HCT116 (cell line): Measurements from ENCODE around the gene MPC1. TPM values are rescaled to one million over a fixed set of nuclear protein-coding genes. Genes with fewer than 3 reads are reported as not detected.

Experiments
- ATAC-seq: fragments of 200-7000 bp; cut with Tn5 transposase; 2 replicates; pipeline ENCODE4 v1.9.1; 2020; ENCODE audit warnings: mild to moderate bottlenecking, moderate library complexity
- BruUV-seq: library from RNA; stranded (reverse); fragments of 400-500 nt; replicated peaks from 2 replicates; lab custom pipeline; 2021; lab: Mats Ljungman, UMichigan
- CTCF ChIA-PET: fragments of 300-600 bp; sonication (Branson Sonifier 250); formaldehyde crosslinking; loops from one replicate; lab custom pipeline; 2021; ENCODE audit warnings: antibody characterized with exemption; lab: Charles Lee
- POLR2A ChIA-PET: fragments of 300-600, 350-600 bp; sonication (Branson Sonifier 250); formaldehyde crosslinking; loops from one replicate; lab custom pipeline; 2021; ENCODE audit warnings: antibody characterized with exemption; lab: Charles Lee
- RAD21 ChIA-PET, 2 experiments: fragments of 300-600 bp; sonication (Branson Sonifier 250); formaldehyde crosslinking; loops; one replicate each; lab custom pipeline; 2023; ENCODE audit warnings: low total read pairs in 2 of 2; ENCODE audit not compliant: uncharacterized antibody in 2 of 2, unreplicated experiment in 2 of 2, low non-redundant PET in 1 of 2; lab: Charles Lee
- DNase-seq: peaks from one replicate; pipeline ENCODE4 v3.0.0-alpha.2; 2010; ENCODE audit warnings: low read depth, low spot score
- H2AFZ ChIP-seq: fragments of 200-600 bp; shearing (Covaris generic), sonication (generic); 2 replicates; pipeline ENCODE4 v1.6.1; 2017; ENCODE audit warnings: low read depth, mixed run types, mixed read lengths, antibody characterized with exemption, low read length; ENCODE audit not compliant: poor library complexity, severe bottlenecking
- H3K27ac ChIP-seq: 2 replicates; pipeline ENCODE4 v1.5.1; 2012; ENCODE audit warnings: low read depth, low read length
- H3K27me3 ChIP-seq: fragments of 200-600 bp; sonication (generic); 2 replicates; pipeline ENCODE4 v1.6.1; 2016; ENCODE audit warnings: mixed run types, low read length, mixed read lengths; ENCODE audit not compliant: insufficient read depth
- H3K36me3 ChIP-seq, 2 experiments: fragments of 200-500 bp in 1 of 2; fragments of 200-600 bp in 1 of 2; sonication (Bioruptor generic) in 1 of 2; sonication (generic) in 1 of 2; 2 replicates each; pipeline versions ENCODE4 v1.5.1 to v1.6.1; 2014 to 2016; ENCODE audit warnings: low read length in 2 of 2, inconsistent platforms in 1 of 2, mixed read lengths in 1 of 2, mixed run types in 1 of 2; ENCODE audit not compliant: insufficient read depth in 2 of 2, control insufficient read depth in 1 of 2
- H3K4me1 ChIP-seq, 2 experiments: fragments of 200-600 bp in 1 of 2; sonication (generic) in 1 of 2; 2 replicates each; pipeline versions ENCODE4 v1.5.1 to v1.6.1; 2012 to 2017; ENCODE audit warnings: low read length in 2 of 2, inconsistent platforms in 1 of 2, mild to moderate bottlenecking in 1 of 2, mixed read lengths in 1 of 2, mixed run types in 1 of 2, moderate library complexity in 1 of 2; ENCODE audit not compliant: insufficient read depth in 2 of 2, control insufficient read depth in 1 of 2
- H3K4me2 ChIP-seq: fragments of 200-600 bp; sonication (generic); 2 replicates; pipeline ENCODE4 v1.6.1; 2017; ENCODE audit warnings: mixed run types, low read length, mixed read lengths
- H3K4me3 ChIP-seq, 2 experiments: fragments of 200-600 bp in 1 of 2; sonication (generic) in 1 of 2; replicated peaks in 1 of 2; 2 replicates each; pipeline ENCODE4 v1.5.1; 2011 to 2016; ENCODE audit warnings: low read length in 2 of 2, control low read depth in 1 of 2, low read depth in 1 of 2, mild to moderate bottlenecking in 1 of 2, mixed read lengths in 1 of 2, mixed run types in 1 of 2
- H3K79me2 ChIP-seq: fragments of 200-600 bp; sonication (generic); 2 replicates; pipeline ENCODE4 v1.6.1; 2017; ENCODE audit warnings: mild to moderate bottlenecking, mixed run types, low read length, moderate library complexity, mixed read lengths; ENCODE audit not compliant: insufficient read depth
- H3K9ac ChIP-seq: fragments of 200-600 bp; sonication (generic); 2 replicates; pipeline ENCODE4 v1.6.1; 2016; ENCODE audit warnings: low read length, mixed read lengths
- H3K9me2 ChIP-seq: fragments of 200-600 bp; sonication (generic), shearing (Covaris generic); 2 replicates; pipeline ENCODE4 v1.6.1; 2017; ENCODE audit warnings: mixed run types, mild to moderate bottlenecking, moderate library complexity; ENCODE audit not compliant: insufficient read depth
- H3K9me3 ChIP-seq, 2 experiments: fragments of 200-500 bp in 1 of 2; fragments of 200-600 bp in 1 of 2; sonication (Bioruptor generic) in 1 of 2; sonication (generic) in 1 of 2; 2 replicates each; pipeline ENCODE4 v1.6.1; 2014 to 2017; ENCODE audit warnings: low read length in 2 of 2, mixed read lengths in 2 of 2, inconsistent platforms in 1 of 2, low read depth in 1 of 2, mild to moderate bottlenecking in 1 of 2, mixed run types in 1 of 2, moderate library complexity in 1 of 2; ENCODE audit not compliant: control insufficient read depth in 1 of 2, insufficient read depth in 1 of 2
- H4K20me1 ChIP-seq: fragments of 200-600 bp; sonication (generic), shearing (Covaris generic); 2 replicates; pipeline ENCODE4 v1.6.1; 2017; ENCODE audit warnings: mixed run types, mild to moderate bottlenecking, moderate library complexity; ENCODE audit not compliant: insufficient read depth
- CBX3 ChIP-seq: IDR thresholded peaks from 2 replicates; pipeline ENCODE4 v1.6.1; 2012; ENCODE audit warnings: low read depth
- ELF1 ChIP-seq: IDR thresholded peaks from 2 replicates; pipeline ENCODE4 v1.6.1; 2012; ENCODE audit warnings: low read depth, borderline replicate concordance
- EZH2 ChIP-seq: fragments of 200-600 bp; sonication (generic); IDR thresholded peaks from 2 replicates; pipeline ENCODE4 v1.6.1; 2017; ENCODE audit warnings: antibody characterized with exemption, mixed run types
- FOSL1 ChIP-seq: IDR thresholded peaks from 2 replicates; pipeline ENCODE4 v1.6.1; 2012; ENCODE audit warnings: low read depth
- POLR2A ChIP-seq: IDR thresholded peaks from 2 replicates; pipeline ENCODE4 v1.7.0; 2011; ENCODE audit warnings: borderline replicate concordance; ENCODE audit not compliant: insufficient read depth, insufficient read length; ENCODE audit errors: extremely low read depth
- POLR2AphosphoS5 ChIP-seq: IDR thresholded peaks from 2 replicates; pipeline ENCODE4 v1.6.1; 2011; ENCODE audit warnings: mild to moderate bottlenecking, low read depth, low read length, moderate library complexity
- RAD21 ChIP-seq: IDR thresholded peaks from 2 replicates; pipeline ENCODE4 v1.6.1; 2012; ENCODE audit warnings: low read depth, mild to moderate bottlenecking
- SIN3A ChIP-seq: IDR thresholded peaks from 2 replicates; pipeline ENCODE4 v1.6.1; 2012; ENCODE audit warnings: low read depth
- SP1 ChIP-seq: IDR thresholded peaks from 2 replicates; pipeline ENCODE4 v1.6.1; 2012; ENCODE audit warnings: low read depth
- SRF ChIP-seq: IDR thresholded peaks from 2 replicates; pipeline ENCODE4 v1.6.1; 2012; ENCODE audit warnings: low read depth
- TCF7L2 ChIP-seq: IDR thresholded peaks from 2 replicates; pipeline ENCODE4 v1.7.0; 2011; ENCODE audit warnings: borderline replicate concordance, inconsistent platforms; ENCODE audit not compliant: insufficient read depth, insufficient read length; ENCODE audit errors: extremely low read depth
- YY1 ChIP-seq: IDR thresholded peaks from 2 replicates; pipeline ENCODE4 v1.6.1; 2011; ENCODE audit warnings: low read length, low read depth, moderate library complexity, mild to moderate bottlenecking; ENCODE audit not compliant: insufficient replicate concordance; ENCODE audit errors: extremely low read depth
- ZFX ChIP-seq: fragments of 450-650 bp; IDR thresholded peaks from 2 replicates; pipeline ENCODE4 v1.6.1; 2017
- intact Hi-C: fragments of 100-400 bp; cut with micrococcal nuclease; formaldehyde crosslinking; loops from 2 replicates; pipeline ENCODE4 v1.10.0; 2022
- total RNA-seq: library from RNA; stranded (reverse); gene quantifications from one replicate; pipeline ENCODE4 v1.2.1, GENCODE V29; 2021; ENCODE audit not compliant: unreplicated experiment
- TF ChIP-seq, protein P1 (sequence below), 3 experiments: fragments of 200-600 bp in 1 of 3; sonication (generic) in 1 of 3; IDR thresholded peaks in 2 of 3; conservative IDR thresholded peaks in 1 of 3; 2 replicates each; pipeline ENCODE4 v1.5.1; 2012 to 2017; ENCODE audit warnings: low read depth in 2 of 3, low read length in 2 of 3, antibody characterized with exemption in 1 of 3, borderline replicate concordance in 1 of 3, control low read depth in 1 of 3, mild to moderate bottlenecking in 1 of 3, mixed read lengths in 1 of 3, mixed run types in 1 of 3, moderate library complexity in 1 of 3; ENCODE audit not compliant: insufficient read depth in 1 of 3

Gene MPC1
- total RNA-seq, 1 experiment from 2014 or later: 15.9 TPM

DNA sequence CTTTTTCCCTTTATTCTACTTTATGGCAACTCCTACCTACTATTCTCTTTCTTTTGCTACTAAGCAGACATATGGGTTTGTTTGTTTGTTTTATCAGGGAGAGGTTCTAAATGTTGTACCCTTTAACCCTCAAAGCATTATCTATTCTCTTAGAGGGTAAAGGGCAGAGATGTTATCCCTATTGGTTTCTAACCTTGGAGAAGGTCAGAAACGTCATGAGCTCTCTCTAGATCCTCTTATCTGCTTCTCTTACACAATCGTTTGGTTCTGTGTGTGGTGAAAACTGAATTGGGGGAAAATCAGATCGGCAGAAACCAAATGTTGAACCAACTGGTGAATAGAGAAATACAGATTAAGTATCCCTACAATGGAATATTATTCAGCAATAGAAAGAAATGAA is 6.4 kb upstream of the MPC1 start:
- H3K4me2 ChIP-seq: no peak overlapping the region
- no peak for ATAC-seq
- ChIA-PET CTCF (no interaction called here), RAD21 (no interaction called here), POLR2A (no interaction called here)
- no peaks in the 10 kb centered on the region for H3K79me2 ChIP-seq
- intact Hi-C loops: no loop called here
- H3K36me3 ChIP-seq: no peaks in the 10 kb centered on the region
- BruUV-seq: no TSS peak
- no peak overlapping the region for H2AFZ ChIP-seq
- no peak overlapping the region for H3K4me3 ChIP-seq
- H3K27ac ChIP-seq: no peak overlapping the region
- no peaks in the 10 kb centered on the region for H3K27me3 ChIP-seq
- no peak overlapping the region for H3K9ac ChIP-seq
- peaks cover 4% of the 10 kb centered on the region in 2 experiments; a peak in 3 of 4 replicates for H3K4me1 ChIP-seq
- no peak for DNase-seq
- no peaks in the 10 kb centered on the region for H4K20me1 ChIP-seq
- H3K9me2 ChIP-seq: no peaks in the 10 kb centered on the region
- no peak for TF ChIP-seq POLR2AphosphoS5
- TF ChIP-seq POLR2A: no peak
- TF ChIP-seq SIN3A: no peak
- no peak for TF ChIP-seq RAD21
- H3K9me3 ChIP-seq: no peaks in the 10 kb centered on the region

DNA sequence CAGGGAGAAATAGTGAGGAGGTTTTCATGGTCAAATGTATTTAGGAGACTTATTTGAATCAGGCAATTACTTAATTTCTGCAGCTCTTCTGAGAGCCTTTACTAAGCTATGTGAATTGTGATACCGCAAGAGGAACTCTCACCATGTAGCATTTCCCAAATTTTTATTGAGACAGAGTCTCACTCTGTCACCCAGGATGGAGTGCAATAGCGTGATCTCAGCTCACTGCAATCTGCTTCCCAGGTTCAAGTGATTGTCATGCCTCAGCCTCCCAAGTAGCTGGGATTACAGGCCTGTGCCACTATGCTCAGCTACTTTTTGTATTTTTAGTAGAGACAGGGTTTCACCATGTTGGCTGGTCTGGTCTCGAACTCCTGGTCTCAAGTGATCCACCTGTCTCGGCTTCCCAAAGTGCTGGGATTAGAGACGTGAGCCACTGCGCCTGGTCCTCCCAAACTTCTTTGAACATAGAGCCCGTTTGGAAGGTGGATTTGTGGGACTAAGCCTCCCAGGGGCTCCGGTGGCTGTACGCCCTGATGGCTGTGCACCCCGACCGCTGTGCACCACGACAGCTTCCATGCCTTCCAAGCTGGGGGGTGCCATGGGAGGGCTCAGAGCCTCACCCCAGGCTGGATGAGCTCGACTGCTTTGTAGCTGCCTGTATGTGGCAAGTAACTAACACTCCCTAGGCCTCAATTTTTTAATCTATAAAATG is 5.7 kb upstream of the MPC1 start:
- no peaks in the 10 kb centered on the region for H3K27me3 ChIP-seq
- no peak overlapping the region for H3K27ac ChIP-seq
- ChIA-PET CTCF (no interaction called here), RAD21 (no interaction called here), POLR2A (no interaction called here)
- no peaks in the 10 kb centered on the region for H3K79me2 ChIP-seq
- H4K20me1 ChIP-seq: no peaks in the 10 kb centered on the region
- H2AFZ ChIP-seq: no peak overlapping the region
- H3K4me2 ChIP-seq: no peak overlapping the region
- H3K9me3 ChIP-seq: no peaks in the 10 kb centered on the region
- no peaks in the 10 kb centered on the region for H3K9me2 ChIP-seq
- ATAC-seq (no peak), DNase-seq (no peak)
- TF ChIP-seq ZFX: no peak
- TF ChIP-seq YY1: no peak
- TF ChIP-seq POLR2AphosphoS5: no peak
- no peak for TF ChIP-seq SP1
- no peak for TF ChIP-seq FOSL1
- TF ChIP-seq, protein P1, sequence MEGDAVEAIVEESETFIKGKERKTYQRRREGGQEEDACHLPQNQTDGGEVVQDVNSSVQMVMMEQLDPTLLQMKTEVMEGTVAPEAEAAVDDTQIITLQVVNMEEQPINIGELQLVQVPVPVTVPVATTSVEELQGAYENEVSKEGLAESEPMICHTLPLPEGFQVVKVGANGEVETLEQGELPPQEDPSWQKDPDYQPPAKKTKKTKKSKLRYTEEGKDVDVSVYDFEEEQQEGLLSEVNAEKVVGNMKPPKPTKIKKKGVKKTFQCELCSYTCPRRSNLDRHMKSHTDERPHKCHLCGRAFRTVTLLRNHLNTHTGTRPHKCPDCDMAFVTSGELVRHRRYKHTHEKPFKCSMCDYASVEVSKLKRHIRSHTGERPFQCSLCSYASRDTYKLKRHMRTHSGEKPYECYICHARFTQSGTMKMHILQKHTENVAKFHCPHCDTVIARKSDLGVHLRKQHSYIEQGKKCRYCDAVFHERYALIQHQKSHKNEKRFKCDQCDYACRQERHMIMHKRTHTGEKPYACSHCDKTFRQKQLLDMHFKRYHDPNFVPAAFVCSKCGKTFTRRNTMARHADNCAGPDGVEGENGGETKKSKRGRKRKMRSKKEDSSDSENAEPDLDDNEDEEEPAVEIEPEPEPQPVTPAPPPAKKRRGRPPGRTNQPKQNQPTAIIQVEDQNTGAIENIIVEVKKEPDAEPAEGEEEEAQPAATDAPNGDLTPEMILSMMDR (IDR thresholded peaks at IDR 0.05 in 2 of 3, conservative IDR thresholded peaks at IDR 0.05 in 1 of 3; ENCODE audit: borderline replicate concordance in 1 of 3, insufficient read depth in 1 of 3, low read depth in 2 of 3, low read length in 2 of 3): no peak
- TF ChIP-seq CBX3: no peak
- TF ChIP-seq EZH2: no peak
- no peak for TF ChIP-seq TCF7L2
- TF ChIP-seq ELF1: no peak
- no peak for TF ChIP-seq SRF
- no peak for TF ChIP-seq SIN3A
- H3K4me3 ChIP-seq: no peak overlapping the region
- intact Hi-C loops: no loop called here
- H3K9ac ChIP-seq: no peak overlapping the region
- H3K4me1 ChIP-seq: peaks cover 4 to 8% of the 10 kb centered on the region in 2 experiments; a peak in 3 of 4 replicates
- no TSS peak for BruUV-seq
- H3K36me3 ChIP-seq: no peaks in the 10 kb centered on the region
